CD14-positive monocyte (primary cell): ENCODE data around the gene PNMA1. TPM values are rescaled to one million over a fixed set of nuclear protein-coding genes. Genes with fewer than 3 reads are reported as not detected.

Experiments used
- DNase-seq, 3 donors: peaks; one replicate each; pipeline ENCODE4 v3.0.0-alpha.2; 2011 to 2022
- H2AFZ ChIP-seq: 2 replicates; pipeline ENCODE4 v1.6.0; 2012; ENCODE audit warnings: mild to moderate bottlenecking, low read depth, low read length, inconsistent platforms; ENCODE audit not compliant: insufficient read depth, poor library complexity, severe bottlenecking
- H3K27ac ChIP-seq, 2 donors: 1 replicate in 1 of 2; 2 replicates in 1 of 2; pipeline ENCODE4 v1.5.1; 2012 to 2013; ENCODE audit warnings: low read length in 2 of 2, control low read depth in 1 of 2, inconsistent platforms in 1 of 2, low read depth in 1 of 2, mild to moderate bottlenecking in 1 of 2
- H3K27me3 ChIP-seq, 2 donors: one replicate each; pipeline versions ENCODE4 v1.6.0 to v1.6.1; 2011 to 2013; ENCODE audit warnings: low read length in 2 of 2; ENCODE audit not compliant: control insufficient read depth in 2 of 2, insufficient read depth in 2 of 2
- H3K36me3 ChIP-seq, 2 donors: replicated peaks in 1 of 2; 1 replicate in 1 of 2; 2 replicates in 1 of 2; pipeline versions ENCODE4 v1.5.1 to v1.6.1; 2012 to 2013; ENCODE audit warnings: low read length in 2 of 2, control low read depth in 1 of 2, inconsistent platforms in 1 of 2, mild to moderate bottlenecking in 1 of 2; ENCODE audit not compliant: insufficient read depth in 2 of 2, control insufficient read depth in 1 of 2
- H3K4me1 ChIP-seq, 2 donors: 1 replicate in 1 of 2; 2 replicates in 1 of 2; pipeline versions ENCODE4 v1.5.1 to v1.6.1; 2012 to 2013; ENCODE audit warnings: low read length in 2 of 2, control low read depth in 1 of 2, inconsistent platforms in 1 of 2, mild to moderate bottlenecking in 1 of 2, moderate library complexity in 1 of 2; ENCODE audit not compliant: insufficient read depth in 2 of 2, control insufficient read depth in 1 of 2
- H3K4me2 ChIP-seq: replicated peaks from 2 replicates; pipeline ENCODE3; 2012; ENCODE audit warnings: low read length, moderate library complexity, mild to moderate bottlenecking; ENCODE audit not compliant: poor library complexity, severe bottlenecking; ENCODE audit errors: extremely low read depth
- H3K4me3 ChIP-seq, 3 experiments: fragments of 200-600 bp in 1 of 3; sonication (generic) in 1 of 3; replicated peaks in 1 of 3; 1 replicate in 2 of 3; 2 replicates in 1 of 3; pipeline ENCODE4 v1.5.1; 2011 to 2013; ENCODE audit warnings: low read length in 3 of 3, mild to moderate bottlenecking in 3 of 3, control low read depth in 2 of 3, low read depth in 2 of 3, inconsistent platforms in 1 of 3, moderate library complexity in 1 of 3
- H3K79me2 ChIP-seq: 2 replicates; pipeline ENCODE4 v1.6.0; 2012; ENCODE audit warnings: mild to moderate bottlenecking, control low read depth, inconsistent platforms, low read length, moderate library complexity; ENCODE audit not compliant: insufficient read depth
- H3K9ac ChIP-seq: 2 replicates; pipeline ENCODE4 v1.6.0; 2017; ENCODE audit warnings: low read length, mild to moderate bottlenecking; ENCODE audit not compliant: insufficient read depth, poor library complexity, severe bottlenecking
- H3K9me3 ChIP-seq, 2 donors: replicated peaks in 1 of 2; 1 replicate in 1 of 2; 2 replicates in 1 of 2; pipeline versions ENCODE4 v1.5.1 to v1.6.1; 2012 to 2013; ENCODE audit warnings: low read length in 2 of 2, control low read depth in 1 of 2; ENCODE audit not compliant: control insufficient read depth in 1 of 2, insufficient read depth in 1 of 2
- H4K20me1 ChIP-seq: 2 replicates; pipeline ENCODE4 v1.6.0; 2012; ENCODE audit warnings: mild to moderate bottlenecking, low read length, control low read depth, moderate library complexity; ENCODE audit not compliant: insufficient read depth
- H3K27ac Mint-ChIP-seq, 7 donors: one replicate each; pipeline ENCODE4 v1.8.0; 2020; ENCODE audit warnings: mild to moderate bottlenecking in 7 of 7, mixed read lengths in 7 of 7, moderate library complexity in 6 of 7, inconsistent platforms in 2 of 7
- H3K27me3 Mint-ChIP-seq, 3 donors: one replicate each; pipeline ENCODE4 v1.8.0; 2021 to 2022; ENCODE audit warnings: low read depth in 3 of 3, mild to moderate bottlenecking in 3 of 3, mixed read lengths in 3 of 3, moderate library complexity in 3 of 3, inconsistent platforms in 1 of 3
- H3K36me3 Mint-ChIP-seq, 2 donors: one replicate each; pipeline ENCODE4 v1.8.0; 2020; ENCODE audit warnings: mixed read lengths in 2 of 2, inconsistent platforms in 1 of 2, mild to moderate bottlenecking in 1 of 2
- H3K4me1 Mint-ChIP-seq: one replicate; pipeline ENCODE4 v1.8.0; 2020; ENCODE audit warnings: mild to moderate bottlenecking, mixed read lengths
- H3K4me3 Mint-ChIP-seq, 2 donors: one replicate each; pipeline ENCODE4 v1.8.0; 2020; ENCODE audit warnings: mild to moderate bottlenecking in 2 of 2, mixed read lengths in 2 of 2, moderate library complexity in 1 of 2
- H3K9me3 Mint-ChIP-seq, 7 donors: one replicate each; pipeline ENCODE4 v1.8.0; 2020 to 2022; ENCODE audit warnings: mixed read lengths in 7 of 7, mild to moderate bottlenecking in 6 of 7, moderate library complexity in 6 of 7, inconsistent platforms in 2 of 7
- WGBS: methylation state at CpG from one replicate; pipeline ENCODE4 v1.1.5; 2013; ENCODE audit warnings: missing lambda C conversion rate; ENCODE audit not compliant: insufficient coverage; 5-methylcytosine and 5-hydroxymethylcytosine counted together
- intact Hi-C, 2 donors: fragments of 100-400 bp; cut with micrococcal nuclease; formaldehyde crosslinking; loops; one replicate each; pipeline versions ENCODE4 v1.15.0 to v1.15.1; 2023
- polyA plus RNA-seq, 3 donors: library from polyadenylated mRNA; depleted of rRNA in 1 of 3; unstranded in 2 of 3; stranded (reverse) in 1 of 3; fragments of 300-500 nt in 2 of 3; fragments of >200 nt in 1 of 3; fragmentation: Illumina TruSeq in 2 of 3; gene quantifications; 1 replicate in 2 of 3; 2 replicates in 1 of 3; pipeline ENCODE4 v1.2.3, GENCODE V29; 2012 to 2021
- TF ChIP-seq, protein P1 (sequence below): fragments of 200-600 bp; IDR thresholded peaks from one replicate; pipeline ENCODE4 v1.8.0; 2022; ENCODE audit warnings: antibody characterized with exemption, mild to moderate bottlenecking

The PNMA1 gene
- polyA plus RNA-seq, 3 donors = 2.4 to 6.4 (median 4.4) TPM

DNA sequence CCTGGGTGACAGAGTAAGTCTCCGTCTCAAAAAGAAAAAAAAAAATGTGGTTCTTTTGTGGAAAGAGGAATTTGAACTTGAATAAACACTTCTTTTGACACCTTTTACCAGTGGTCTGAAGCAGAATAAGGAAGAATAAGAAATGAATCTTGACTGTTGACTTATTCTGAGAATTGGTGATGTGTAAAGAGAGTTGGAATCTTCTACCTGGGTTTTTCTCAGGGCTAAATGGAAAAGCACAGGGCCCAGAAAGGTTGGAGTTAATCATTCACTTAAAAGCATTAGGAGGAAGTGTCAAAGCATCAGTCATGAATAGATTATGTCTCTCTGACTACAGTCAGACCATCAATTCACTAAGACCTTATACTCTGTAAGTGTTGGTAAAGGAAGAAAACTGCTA, 13.9 kb downstream of the PNMA1 start:
- no peak overlapping the region for H3K9ac ChIP-seq
- H3K4me2 ChIP-seq = no peak overlapping the region
- Mint-ChIP-seq H3K9me3 (peaks cover 0 to 2% (median 0%) of the 10 kb centered on the region in 7 donors), H3K27ac (no peak overlapping the region), H3K36me3 (peaks cover 0 to 2% of the 10 kb centered on the region in 2 donors), H3K4me3 (no peak overlapping the region), H3K4me1 (peaks cover 12% of the 10 kb centered on the region), H3K27me3 (peaks cover 0 to 5% (median 0%) of the 10 kb centered on the region in 3 donors)
- H2AFZ ChIP-seq = no peak overlapping the region
- no peaks in the 10 kb centered on the region for H3K9me3 ChIP-seq
- no peaks in the 10 kb centered on the region for H3K79me2 ChIP-seq
- no peaks in the 10 kb centered on the region for H3K36me3 ChIP-seq
- H4K20me1 ChIP-seq = no peaks in the 10 kb centered on the region
- H3K4me3 ChIP-seq = no peak overlapping the region
- no peaks in the 10 kb centered on the region for H3K27me3 ChIP-seq
- H3K27ac ChIP-seq = no peak overlapping the region
- no CpG with 5 or more reads among the region's 1 CpG for WGBS
- peaks cover 0 to 6% of the 10 kb centered on the region in 2 donors for H3K4me1 ChIP-seq
- intact Hi-C loops = no loop called here
- no peak for DNase-seq
- TF ChIP-seq, protein P1, sequence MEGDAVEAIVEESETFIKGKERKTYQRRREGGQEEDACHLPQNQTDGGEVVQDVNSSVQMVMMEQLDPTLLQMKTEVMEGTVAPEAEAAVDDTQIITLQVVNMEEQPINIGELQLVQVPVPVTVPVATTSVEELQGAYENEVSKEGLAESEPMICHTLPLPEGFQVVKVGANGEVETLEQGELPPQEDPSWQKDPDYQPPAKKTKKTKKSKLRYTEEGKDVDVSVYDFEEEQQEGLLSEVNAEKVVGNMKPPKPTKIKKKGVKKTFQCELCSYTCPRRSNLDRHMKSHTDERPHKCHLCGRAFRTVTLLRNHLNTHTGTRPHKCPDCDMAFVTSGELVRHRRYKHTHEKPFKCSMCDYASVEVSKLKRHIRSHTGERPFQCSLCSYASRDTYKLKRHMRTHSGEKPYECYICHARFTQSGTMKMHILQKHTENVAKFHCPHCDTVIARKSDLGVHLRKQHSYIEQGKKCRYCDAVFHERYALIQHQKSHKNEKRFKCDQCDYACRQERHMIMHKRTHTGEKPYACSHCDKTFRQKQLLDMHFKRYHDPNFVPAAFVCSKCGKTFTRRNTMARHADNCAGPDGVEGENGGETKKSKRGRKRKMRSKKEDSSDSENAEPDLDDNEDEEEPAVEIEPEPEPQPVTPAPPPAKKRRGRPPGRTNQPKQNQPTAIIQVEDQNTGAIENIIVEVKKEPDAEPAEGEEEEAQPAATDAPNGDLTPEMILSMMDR = no peak

DNA sequence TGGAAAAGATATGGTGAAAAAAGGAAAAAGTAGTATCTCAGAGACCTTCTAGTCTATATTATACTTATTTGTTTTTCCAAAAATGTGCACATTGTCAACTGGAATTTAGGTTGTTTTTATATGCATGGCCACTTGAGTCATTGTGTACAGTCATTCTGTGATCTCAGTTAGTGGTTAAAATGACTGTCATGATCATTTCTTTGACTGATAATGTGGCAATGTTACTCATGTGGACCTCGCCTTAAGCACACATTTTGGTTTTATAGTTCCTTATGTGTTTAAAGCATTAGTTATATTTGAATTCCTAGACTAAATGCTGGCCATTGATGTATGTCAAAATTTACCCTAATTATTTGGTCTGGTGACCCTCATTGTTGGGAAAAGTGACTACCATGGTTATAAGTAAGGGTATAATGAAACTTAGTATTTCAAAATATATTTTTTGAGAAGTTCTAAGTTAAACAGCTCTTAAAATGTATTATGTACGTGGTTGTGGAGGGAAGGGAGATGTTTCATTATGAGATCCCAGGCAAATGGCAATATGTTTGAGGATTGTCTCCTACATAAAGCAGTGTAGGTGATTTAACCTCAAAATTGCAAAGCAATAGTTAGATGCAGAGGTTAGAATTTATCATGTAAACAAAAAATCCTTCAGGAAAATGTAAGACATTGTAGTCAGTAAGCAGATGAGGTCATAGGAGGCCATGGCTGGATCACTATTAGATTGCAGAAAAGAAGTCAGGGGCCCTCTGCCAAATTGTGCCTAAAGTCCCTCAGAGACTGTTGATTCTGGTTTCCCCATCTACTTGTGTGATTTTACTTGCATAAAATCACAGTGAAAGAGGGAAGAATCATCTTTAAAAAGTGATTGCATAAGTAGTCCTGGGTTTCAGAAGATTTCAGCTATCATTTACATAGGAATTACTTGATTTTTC, 17.5 kb downstream of the PNMA1 start:
- Mint-ChIP-seq H3K9me3 (no peaks in the 10 kb centered on the region), H3K27me3 (peaks cover 0 to 5% (median 0%) of the 10 kb centered on the region in 3 donors), H3K4me3 (no peak overlapping the region), H3K27ac (peak overlapping the region in 3 of 7 donors; percentile 55 to 79 (median 63)), H3K4me1 (peaks cover 12% of the 10 kb centered on the region), H3K36me3 (peaks cover 0 to 10% of the 10 kb centered on the region in 2 donors)
- WGBS = 40% methylated on average over 1 of the region's 2 CpGs
- Histone ChIP-seq H3K4me1 (peaks cover 0 to 6% of the 10 kb centered on the region in 2 donors), H3K9ac (no peak overlapping the region), H3K79me2 (no peaks in the 10 kb centered on the region), H3K4me2 (no peak overlapping the region), H3K27me3 (no peaks in the 10 kb centered on the region), H3K27ac (peak overlapping the region in 1 of 2 donors; percentile 12), H4K20me1 (no peaks in the 10 kb centered on the region), H2AFZ (no peak overlapping the region), H3K9me3 (no peaks in the 10 kb centered on the region), H3K36me3 (no peaks in the 10 kb centered on the region), H3K4me3 (no peak overlapping the region)
- intact Hi-C loops = no loop called here
- peak in 2 of 3 donors; percentile 23 to 30 for DNase-seq
- TF ChIP-seq, protein P1 = no peak
